Measurements from ENCODE around the gene NOS3.

NOS3 gene

DNA sequence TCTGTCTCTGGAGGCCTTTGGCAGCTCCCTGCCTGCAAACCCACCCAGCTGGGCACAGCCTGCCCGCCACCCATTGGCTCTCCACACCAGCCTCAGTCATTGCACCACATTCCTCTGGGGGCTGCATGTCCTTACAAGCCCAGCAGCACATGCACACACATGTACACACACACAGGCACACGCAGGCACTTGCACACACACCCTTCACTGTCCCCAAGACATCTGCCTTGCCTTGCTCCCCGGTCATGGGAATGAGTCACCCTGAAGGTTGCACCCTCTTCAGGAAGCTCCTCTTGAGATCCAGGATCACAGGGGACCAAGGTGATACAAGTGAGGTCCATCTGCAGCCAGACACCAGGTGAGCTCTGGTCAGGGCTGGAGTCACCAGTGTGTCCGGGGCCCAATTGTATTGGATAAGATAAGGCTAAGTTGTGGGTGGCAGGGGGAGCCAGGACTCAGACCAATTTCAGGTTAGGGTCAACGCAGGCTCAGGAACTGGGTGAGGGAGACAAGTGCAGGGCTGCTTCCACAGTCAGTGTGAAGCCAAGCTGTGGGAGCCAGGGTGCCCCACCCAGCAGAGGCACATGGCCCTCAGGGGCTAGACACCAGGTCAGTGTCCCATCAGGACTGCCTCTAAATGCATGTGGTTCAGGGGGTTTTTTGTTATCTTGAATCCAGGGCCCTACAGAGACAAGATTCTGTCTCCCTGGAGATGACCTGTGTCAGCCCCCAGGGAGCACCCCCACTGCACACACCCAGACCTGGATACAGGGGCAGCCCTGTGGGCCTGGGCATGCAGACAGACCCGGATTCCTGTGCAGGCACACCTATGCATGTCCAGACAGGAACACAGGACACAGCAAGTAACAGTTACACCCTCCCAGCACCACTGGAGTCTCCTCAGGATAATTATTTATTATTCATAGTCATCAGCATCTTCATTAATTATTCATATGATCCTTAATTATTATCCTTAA, 46.5 kb upstream of the NOS3 start:
- TF ChIP-seq, protein P1, sequence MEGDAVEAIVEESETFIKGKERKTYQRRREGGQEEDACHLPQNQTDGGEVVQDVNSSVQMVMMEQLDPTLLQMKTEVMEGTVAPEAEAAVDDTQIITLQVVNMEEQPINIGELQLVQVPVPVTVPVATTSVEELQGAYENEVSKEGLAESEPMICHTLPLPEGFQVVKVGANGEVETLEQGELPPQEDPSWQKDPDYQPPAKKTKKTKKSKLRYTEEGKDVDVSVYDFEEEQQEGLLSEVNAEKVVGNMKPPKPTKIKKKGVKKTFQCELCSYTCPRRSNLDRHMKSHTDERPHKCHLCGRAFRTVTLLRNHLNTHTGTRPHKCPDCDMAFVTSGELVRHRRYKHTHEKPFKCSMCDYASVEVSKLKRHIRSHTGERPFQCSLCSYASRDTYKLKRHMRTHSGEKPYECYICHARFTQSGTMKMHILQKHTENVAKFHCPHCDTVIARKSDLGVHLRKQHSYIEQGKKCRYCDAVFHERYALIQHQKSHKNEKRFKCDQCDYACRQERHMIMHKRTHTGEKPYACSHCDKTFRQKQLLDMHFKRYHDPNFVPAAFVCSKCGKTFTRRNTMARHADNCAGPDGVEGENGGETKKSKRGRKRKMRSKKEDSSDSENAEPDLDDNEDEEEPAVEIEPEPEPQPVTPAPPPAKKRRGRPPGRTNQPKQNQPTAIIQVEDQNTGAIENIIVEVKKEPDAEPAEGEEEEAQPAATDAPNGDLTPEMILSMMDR (IDR thresholded peaks at IDR 0.05; ENCODE audit: low read depth, low read length): no peak
- no peak for DNase-seq (ENCODE audit: low read depth, low spot score)
- in situ Hi-C loops (cut with HindIII; ENCODE audit: low sequenced_read_pairs): no loop called here
- H3K4me3 ChIP-seq (ENCODE audit: low read depth, low read length): no peak overlapping the region

DNA sequence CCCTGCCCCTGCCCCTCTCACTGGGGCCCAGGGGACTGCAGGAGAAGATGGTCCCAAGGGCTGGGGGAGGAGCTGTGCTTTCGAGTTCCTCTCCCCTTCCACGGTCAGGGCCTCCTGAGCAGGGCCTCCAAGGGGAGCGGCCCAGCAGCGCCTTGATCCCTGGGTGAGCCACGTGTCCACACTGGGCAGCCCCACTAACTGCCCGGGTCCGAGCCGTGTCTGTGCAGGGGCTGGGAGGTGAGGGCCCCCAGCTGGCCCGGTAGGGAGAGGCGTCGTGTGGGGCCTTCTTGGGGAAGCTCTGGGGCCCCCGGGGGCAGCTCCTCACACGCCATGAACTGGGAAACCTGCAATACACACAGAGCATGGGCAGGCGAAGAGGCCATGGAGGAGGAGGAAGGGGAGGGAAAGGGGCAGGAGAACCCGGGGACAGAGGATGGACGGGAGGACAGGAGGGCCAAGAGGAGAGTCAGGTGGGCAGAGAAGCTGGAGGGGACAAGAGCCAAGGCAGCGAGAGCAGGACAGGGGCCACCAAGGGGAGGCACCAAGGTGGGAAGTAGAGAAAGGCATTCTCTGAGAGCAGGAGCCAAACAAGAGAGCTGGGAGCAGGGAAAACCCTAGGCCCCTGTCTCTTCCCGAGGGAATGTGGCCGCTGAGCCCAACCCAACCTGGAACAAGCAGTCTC, 45.5 kb upstream of the NOS3 start:
- in situ Hi-C loops (cut with HindIII; ENCODE audit: low sequenced_read_pairs): no loop called here
- DNase-seq (ENCODE audit: low read depth, low spot score): no peak
- no peak overlapping the region for H3K4me3 ChIP-seq (ENCODE audit: low read depth, low read length)
- TF ChIP-seq, protein P1 (IDR thresholded peaks at IDR 0.05; ENCODE audit: low read depth, low read length): no peak

DNA sequence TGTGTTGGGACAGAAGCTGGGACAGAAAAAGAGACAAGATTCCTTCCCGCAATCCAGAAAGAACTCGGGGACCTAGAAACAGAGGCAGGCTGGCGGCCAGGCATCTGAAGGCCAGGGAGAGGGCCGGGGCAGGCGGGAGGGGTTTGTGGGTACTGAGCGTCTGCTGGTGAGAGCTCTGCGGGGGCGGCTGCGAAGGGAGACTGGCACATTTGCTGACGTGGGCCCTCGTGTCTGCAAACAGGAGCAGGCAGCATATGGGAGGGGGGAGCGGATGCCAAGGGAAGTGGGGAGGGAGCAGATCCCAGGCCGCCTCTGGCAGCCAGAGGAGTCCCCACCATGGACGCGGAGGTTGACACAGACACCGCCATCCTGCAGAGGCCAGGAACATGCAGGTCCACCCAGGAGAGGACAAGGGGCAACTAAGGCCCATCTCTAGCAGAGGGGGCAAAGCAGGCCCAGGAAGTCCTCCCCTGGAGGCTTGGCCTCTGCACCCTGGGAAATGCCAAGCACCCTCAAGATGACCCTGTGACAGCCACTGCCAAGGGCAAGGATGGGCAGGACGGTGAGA, 44.9 kb upstream of the NOS3 start:
- H3K4me3 ChIP-seq (ENCODE audit: low read depth, low read length): no peak overlapping the region
- DNase-seq (ENCODE audit: low read depth, low spot score): no peak
- in situ Hi-C loops (cut with HindIII; ENCODE audit: low sequenced_read_pairs): no loop called here
- TF ChIP-seq, protein P1 (IDR thresholded peaks at IDR 0.05; ENCODE audit: low read depth, low read length): no peak

DNA sequence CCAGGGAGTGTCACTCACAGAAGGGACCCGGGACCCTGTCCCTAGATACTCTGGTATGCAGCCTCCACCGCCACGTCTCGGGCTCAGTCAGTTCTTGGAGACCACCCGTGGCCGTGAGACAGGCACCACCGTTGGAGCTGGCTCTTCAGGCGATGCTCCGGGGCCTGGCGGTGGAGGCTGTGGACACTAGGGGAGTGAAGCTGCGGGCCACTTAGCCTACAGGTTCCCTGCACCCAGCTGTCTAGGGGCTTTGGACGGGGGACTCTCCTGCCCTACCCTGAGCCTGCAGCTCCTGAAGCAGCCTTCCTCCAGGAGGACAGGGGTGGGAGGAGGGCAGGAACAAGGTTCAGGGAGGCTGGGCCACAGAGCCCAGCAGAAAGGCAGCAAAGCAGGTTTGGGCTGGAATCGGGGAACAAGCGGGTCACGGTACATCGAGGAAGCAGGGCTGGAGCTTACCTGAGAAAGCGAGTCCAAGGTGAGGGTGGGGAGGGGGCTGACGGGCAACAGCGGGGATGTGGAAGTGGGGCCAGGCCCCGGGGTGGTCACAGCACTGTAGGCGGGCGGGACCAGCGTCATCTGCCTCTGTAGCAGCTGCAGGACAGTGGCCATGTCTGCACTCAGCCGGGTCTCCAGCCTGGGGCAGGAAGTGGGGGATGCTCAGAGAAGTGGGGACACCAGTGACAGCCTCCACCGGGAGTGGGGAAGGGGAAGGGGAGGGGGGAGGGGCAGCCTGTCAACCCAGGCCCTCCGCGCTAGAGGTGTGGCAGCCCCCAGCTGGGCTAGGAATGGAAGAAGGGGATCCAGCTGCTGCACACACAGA, 44.2 kb upstream of the NOS3 start:
- no peak for DNase-seq (ENCODE audit: low read depth, low spot score)
- TF ChIP-seq, protein P1 (IDR thresholded peaks at IDR 0.05; ENCODE audit: low read depth, low read length): no peak
- H3K4me3 ChIP-seq (ENCODE audit: low read depth, low read length): no peak overlapping the region
- in situ Hi-C loops (cut with HindIII; ENCODE audit: low sequenced_read_pairs): no loop called here

DNA sequence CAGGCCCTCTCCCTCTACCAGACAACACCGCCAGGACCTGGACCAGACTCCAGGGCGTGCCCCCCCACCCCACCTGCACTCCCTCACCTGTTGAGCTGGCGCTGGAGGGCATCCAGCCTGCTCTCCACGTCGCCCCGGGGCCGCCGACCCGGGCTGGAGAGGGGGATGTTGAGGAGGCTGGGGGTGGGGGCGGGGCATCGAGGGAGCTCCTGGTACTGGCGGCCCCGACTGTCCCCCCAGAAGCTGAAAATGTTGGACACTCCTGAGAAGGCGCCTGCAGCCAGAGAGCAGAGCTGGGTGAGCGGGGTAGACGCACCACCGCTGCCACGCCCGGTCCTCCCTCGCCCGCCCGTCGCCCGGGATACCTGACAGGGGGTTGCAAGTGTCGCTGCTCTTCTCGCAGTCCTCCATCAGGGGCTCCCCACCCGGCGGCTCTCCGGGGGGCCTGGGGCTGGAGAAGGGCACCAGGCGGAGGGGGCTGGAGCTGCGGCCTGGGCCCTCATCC, 43.5 kb upstream of the NOS3 start:
- no peak overlapping the region for H3K4me3 ChIP-seq (ENCODE audit: low read depth, low read length)
- TF ChIP-seq, protein P1 (IDR thresholded peaks at IDR 0.05; ENCODE audit: low read depth, low read length): no peak
- in situ Hi-C loops (cut with HindIII; ENCODE audit: low sequenced_read_pairs): no loop called here
- no peak for DNase-seq (ENCODE audit: low read depth, low spot score)

All from astrocyte of the spinal cord (primary cell).